Activated CD8-positive, alpha-beta memory T cell treated with anti-CD3 and anti-CD28 coated beads, Interleukin-2, amount 50 U/mL, for 4 hours (primary cell): Measurements from ENCODE around the gene SLC2A6.

Experiments
- DNase-seq: peaks from one replicate; pipeline ENCODE4 v3.0.0-alpha.2; 2020

The SLC2A6 gene

DNA sequence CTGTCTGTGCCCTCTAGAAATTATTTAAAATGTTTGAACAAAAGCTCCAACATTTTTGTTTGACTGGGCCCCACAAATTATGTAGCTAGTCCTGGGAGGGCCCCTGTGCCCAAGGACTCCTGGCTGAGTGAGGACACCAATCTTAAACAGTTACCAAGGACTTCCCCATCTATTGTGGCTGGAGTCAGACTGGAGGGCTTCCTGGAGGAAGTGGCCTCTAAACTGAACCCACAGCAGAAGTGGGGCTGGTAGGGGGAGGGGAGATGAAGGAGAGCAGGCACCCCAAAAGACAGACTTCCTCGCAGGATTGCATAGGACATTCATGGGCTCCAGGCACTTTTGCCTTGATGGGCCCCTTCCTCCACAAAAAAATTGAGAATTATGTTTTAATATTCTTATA lies 48.7 kb downstream of the SLC2A6 start:
- DNase-seq = no peak

- peak; percentile 34 for DNase-seq
Measured at GRCh38 chr9:133429641-133430161, 49.2 kb downstream of the SLC2A6 start.

- no peak for DNase-seq
Measured at GRCh38 chr9:133429214-133429613, 49.7 kb downstream of the SLC2A6 start.

- DNase-seq = no peak
Measured at GRCh38 chr9:133428617-133429101, 50.2 kb downstream of the SLC2A6 start.

- no peak for DNase-seq
Measured at GRCh38 chr9:133427658-133428348, 51.1 kb downstream of the SLC2A6 start.

GRCh38 chr9:133426011-133426410 lies 52.9 kb downstream of the SLC2A6 start:
- DNase-seq = no peak

DNA sequence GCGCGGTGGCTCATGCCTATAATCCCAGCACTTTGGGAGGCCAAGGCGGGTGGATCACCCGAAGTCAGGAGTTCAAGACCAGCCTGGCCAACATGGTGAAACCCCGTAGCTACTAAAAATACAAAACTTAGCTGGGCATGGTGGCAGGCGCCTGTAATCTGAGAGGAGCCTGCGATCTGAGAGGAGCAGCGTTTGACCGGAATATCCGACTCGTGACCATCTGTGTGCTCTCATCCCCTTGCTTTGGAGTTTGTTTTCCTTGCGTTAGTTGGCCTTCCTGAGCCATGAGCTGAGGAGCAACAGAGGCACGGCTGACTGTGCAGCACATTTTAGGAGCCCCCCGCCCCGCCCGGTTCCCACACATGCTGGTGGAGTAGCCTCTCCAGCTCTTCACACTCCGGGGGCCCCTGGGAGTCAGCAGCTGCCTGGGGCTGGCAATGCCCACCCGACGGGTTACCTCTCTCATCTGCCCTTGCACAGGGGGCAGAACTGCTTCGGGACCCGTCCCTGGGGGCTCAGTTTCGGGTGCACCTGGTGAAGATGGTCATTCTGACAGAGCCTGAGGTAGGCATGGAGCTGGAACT lies 53.8 kb downstream of the SLC2A6 start:
- DNase-seq = no peak

DNA sequence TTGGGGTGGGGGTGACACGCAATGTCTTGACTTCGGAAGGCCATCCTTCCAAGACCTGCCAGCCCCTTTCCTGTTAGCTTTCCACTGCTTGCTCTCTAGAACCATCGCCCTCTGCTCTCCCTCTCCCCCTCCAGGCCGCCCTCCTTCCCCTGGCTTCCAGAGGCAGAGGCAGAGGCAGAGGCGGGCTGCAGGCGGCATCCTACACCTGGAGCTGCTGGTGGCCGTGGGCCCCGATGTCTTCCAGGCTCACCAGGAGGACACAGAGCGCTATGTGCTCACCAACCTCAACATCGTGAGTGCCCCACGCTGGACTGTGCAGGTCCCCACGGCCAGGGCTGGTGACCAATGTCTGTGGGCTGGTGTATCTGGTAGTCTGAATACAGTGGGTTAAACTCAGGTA lies 54.7 kb downstream of the SLC2A6 start:
- DNase-seq = no peak

- no peak for DNase-seq
Measured at GRCh38 chr9:133423216-133423615, 55.7 kb downstream of the SLC2A6 start.

DNA sequence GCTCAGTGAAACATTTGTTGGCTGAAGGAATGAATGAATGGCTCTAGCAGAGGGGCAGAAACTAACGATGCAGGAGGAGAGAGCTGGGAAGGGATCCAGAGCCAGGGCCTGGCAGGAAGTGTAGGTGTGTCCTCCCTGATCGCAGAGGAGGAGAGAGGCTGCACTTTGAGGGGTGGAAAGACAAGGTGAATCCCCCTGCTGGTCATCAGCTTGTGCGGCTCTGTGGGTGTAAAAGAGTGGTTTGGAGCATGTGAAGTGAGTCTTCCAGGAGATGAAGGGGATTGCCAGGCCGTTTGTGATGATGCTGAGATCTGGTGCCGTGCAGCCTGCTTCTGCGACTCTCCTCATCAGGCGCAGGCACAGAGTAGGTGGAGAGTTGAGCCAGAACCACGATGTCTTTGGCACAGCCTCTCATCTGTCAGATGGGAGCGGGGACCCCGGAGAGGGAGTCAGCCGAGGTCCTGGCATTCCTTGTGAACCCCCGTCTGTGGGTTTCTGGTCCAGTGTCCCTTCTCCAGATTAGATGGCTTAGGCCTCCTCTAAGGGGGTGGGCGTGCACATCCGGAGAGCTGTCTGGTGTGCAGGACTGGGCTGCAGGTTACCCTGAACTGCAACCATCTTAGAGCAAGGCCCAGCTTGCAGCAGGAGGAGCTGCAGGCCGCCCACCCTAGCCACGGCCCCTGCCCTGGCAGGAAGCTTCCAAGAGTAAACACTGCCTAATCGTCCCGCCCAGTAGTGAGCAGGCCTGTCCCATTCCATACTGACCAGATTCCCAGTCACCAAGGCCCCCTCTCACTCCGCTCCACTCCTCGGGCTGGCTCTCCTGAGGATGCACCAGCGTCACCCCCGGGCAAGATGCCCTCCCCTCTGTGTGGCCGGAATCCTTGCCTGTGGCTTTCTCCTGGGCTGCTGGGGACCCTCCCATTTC lies 57.0 kb downstream of the SLC2A6 start, which contains the start of gene ADAMTS13:
ADAMTS13 (plus strand) TSS at position 753 of the 928 bp plus-strand sequence; CDS start at position 830, 77 bp downstream.
- DNase-seq = no peak
